GM19463 (cell line): Measurements from ENCODE around the gene TGM5.
"Not testable (repeated sequence)": the region's sequence is repeated elsewhere in the genome, so short reads cannot be mapped to it uniquely, and the experiment has no call there.

Source experiments
- ATAC-seq: cut with Tn5 transposase; IDR thresholded peaks from one replicate; pipeline ENCODE4 v1.9.1; 2021; ENCODE audit warnings: mild to moderate bottlenecking, moderate library complexity; ENCODE audit not compliant: unreplicated experiment

The TGM5 gene

GRCh38 chr15:43218908-43219706, 47.6 kb downstream of the TGM5 start:
- no peak for ATAC-seq

GRCh38 chr15:43215961-43216360, 50.8 kb downstream of the TGM5 start:
- ATAC-seq: no peak

GRCh38 chr15:43214592-43215295, 52.0 kb downstream of the TGM5 start:
- no peak for ATAC-seq

GRCh38 chr15:43214169-43214568, 52.6 kb downstream of the TGM5 start:
- ATAC-seq: no peak

GRCh38 chr15:43213466-43213865, 53.3 kb downstream of the TGM5 start:
- ATAC-seq: no peak

GRCh38 chr15:43212951-43213350, 53.8 kb downstream of the TGM5 start:
- no peak for ATAC-seq

GRCh38 chr15:43212299-43212698, 54.4 kb downstream of the TGM5 start:
- ATAC-seq: no peak

- no peak for ATAC-seq
These were observed 55.4 kb downstream of the TGM5 start for GRCh38 chr15:43211224-43211735.

- ATAC-seq: no peak
These were observed 55.9 kb downstream of the TGM5 start for GRCh38 chr15:43210807-43211206.

GRCh38 chr15:43210172-43210745, 56.5 kb downstream of the TGM5 start:
- no peak for ATAC-seq

GRCh38 chr15:43209059-43209824, 57.5 kb downstream of the TGM5 start:
- ATAC-seq: no peak

GRCh38 chr15:43208052-43209002, 58.4 kb downstream of the TGM5 start:
- no peak for ATAC-seq

GRCh38 chr15:43207024-43207423, 59.7 kb downstream of the TGM5 start:
- no peak for ATAC-seq

- ATAC-seq: no peak
These were observed 60.7 kb downstream of the TGM5 start for GRCh38 chr15:43206054-43206453.

- no peak for ATAC-seq
These were observed 62.5 kb downstream of the TGM5 start for GRCh38 chr15:43204016-43204901.

GRCh38 chr15:43199945-43200488, 66.7 kb downstream of the TGM5 start:
- ATAC-seq: no peak

- ATAC-seq: no peak
These were observed 67.7 kb downstream of the TGM5 start for GRCh38 chr15:43198992-43199391.

- ATAC-seq: not testable (repeated sequence)
These were observed 68.2 kb downstream of the TGM5 start for GRCh38 chr15:43198556-43198955.

- not testable (repeated sequence) for ATAC-seq
These were observed 69.0 kb downstream of the TGM5 start for GRCh38 chr15:43197773-43198172.
